NB4 (cell line): ENCODE measurements around the gene CAPN12.

Source experiments
- CTCF ChIP-seq: IDR thresholded peaks from one replicate; pipeline ENCODE4 v1.5.1; 2012; ENCODE audit warnings: low read depth, low read length
- POLR2A ChIP-seq: IDR thresholded peaks from 2 replicates; pipeline ENCODE4 v1.6.1; 2011; ENCODE audit warnings: mild to moderate bottlenecking; ENCODE audit not compliant: insufficient read length; ENCODE audit errors: extremely low read depth
- TF ChIP-seq, protein P1 (sequence below): IDR thresholded peaks from 2 replicates; pipeline ENCODE4 v1.6.1; 2011; ENCODE audit warnings: low read depth, low read length

GRCh38 chr19:38774181-38774950 is 30.1 kb upstream of the CAPN12 start:
- TF ChIP-seq CTCF (no peak), POLR2A (no peak)
- TF ChIP-seq, protein P1, sequence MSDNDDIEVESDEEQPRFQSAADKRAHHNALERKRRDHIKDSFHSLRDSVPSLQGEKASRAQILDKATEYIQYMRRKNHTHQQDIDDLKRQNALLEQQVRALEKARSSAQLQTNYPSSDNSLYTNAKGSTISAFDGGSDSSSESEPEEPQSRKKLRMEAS, result no peak
